ENCODE measurements around the gene PTPN9. TPM values are rescaled to one million over a fixed set of nuclear protein-coding genes. Genes with fewer than 3 reads are reported as not detected.
A peak's percentile ranks its signal among the peaks of the same experiment; 100 is the strongest.
"Not testable (repeated sequence)": the region's sequence is repeated elsewhere in the genome, so short reads cannot be mapped to it uniquely, and the experiment has no call there.

PTPN9 gene
- total and polyA plus RNA-seq, 2 experiments from 2014 or later, result 19.9 to 30.6 TPM

- H3K9ac ChIP-seq, result no peak overlapping the region
- H3F3A ChIP-seq (ENCODE audit: insufficient read depth), result no peaks in the 10 kb centered on the region
- 97 to 98% methylated on average over 5 of the region's 5 CpGs for WGBS, 2 experiments (ENCODE audit: low coverage in 1 of 2, low lambda C conversion rate in 2 of 2, missing lambda C conversion rate in 2 of 2)
- H4K20me1 ChIP-seq (ENCODE audit: insufficient read depth), result no peaks in the 10 kb centered on the region
- no peaks in the 10 kb centered on the region for H3K9me3 ChIP-seq (ENCODE audit: low read depth)
- no peak for DNase-seq
- H3K9me2 ChIP-seq (ENCODE audit: insufficient read depth), result no peaks in the 10 kb centered on the region
- TF ChIP-seq EZH2 (IDR thresholded peaks at IDR 0.05; ENCODE audit: insufficient read depth, poor library complexity, severe bottlenecking) (no peak), EZH2phosphoT487 (IDR thresholded peaks at IDR 0.05; ENCODE audit: insufficient read depth, low read depth) (no peak)
- H3K4me1 ChIP-seq (ENCODE audit: insufficient read depth), result peaks cover 6% of the 10 kb centered on the region
- H3K4me3 ChIP-seq, result no peak overlapping the region
- H3K36me3 ChIP-seq (ENCODE audit: low read depth), result no peaks in the 10 kb centered on the region
- H3K4me2 ChIP-seq (ENCODE audit: unreplicated experiment), result no peak overlapping the region
- H3K79me2 ChIP-seq (ENCODE audit: insufficient read depth), result no peaks in the 10 kb centered on the region
- H3K27ac ChIP-seq, result no peak overlapping the region
- no peaks in the 10 kb centered on the region for H3K27me3 ChIP-seq (replicated peaks; ENCODE audit: insufficient read depth)
- in situ Hi-C loops (cut with MboI), result no loop called here
- no peak overlapping the region for H2AFZ ChIP-seq
Observed at GRCh38 chr15:75589071-75589470, 10.0 kb upstream of the PTPN9 start.

- H3F3A ChIP-seq (ENCODE audit: insufficient read depth); DNase-seq; H3K4me3 ChIP-seq; H3K27me3 ChIP-seq (replicated peaks; ENCODE audit: insufficient read depth); H3K9ac ChIP-seq; in situ Hi-C loops (cut with MboI); H3K9me2 ChIP-seq (ENCODE audit: insufficient read depth); H3K4me1 ChIP-seq (ENCODE audit: insufficient read depth); H3K27ac ChIP-seq; H3K36me3 ChIP-seq (ENCODE audit: low read depth); H3K4me2 ChIP-seq (ENCODE audit: unreplicated experiment); H3K79me2 ChIP-seq (ENCODE audit: insufficient read depth); H4K20me1 ChIP-seq (ENCODE audit: insufficient read depth); H3K9me3 ChIP-seq (ENCODE audit: low read depth); H2AFZ ChIP-seq: not testable (repeated sequence)
- 95 to 96% methylated on average over 5 of the region's 5 CpGs for WGBS, 2 experiments (ENCODE audit: low coverage in 1 of 2, low lambda C conversion rate in 2 of 2, missing lambda C conversion rate in 2 of 2)
Observed at GRCh38 chr15:75586422-75586821, 7.3 kb upstream of the PTPN9 start.

GRCh38 chr15:75584121-75584520 lies 5.0 kb upstream of the PTPN9 start:
- H3K4me2 ChIP-seq (ENCODE audit: unreplicated experiment), result no peak overlapping the region
- DNase-seq, result peak; percentile 40
- in situ Hi-C loops (cut with MboI), result no loop called here

GRCh38 chr15:75583701-75584100 lies 4.6 kb upstream of the PTPN9 start:
- Histone ChIP-seq H3K4me1 (ENCODE audit: insufficient read depth) (peaks cover 9% of the 10 kb centered on the region), H3K4me3 (no peak overlapping the region), H2AFZ (no peak overlapping the region), H3K27me3 (replicated peaks; ENCODE audit: insufficient read depth) (no peaks in the 10 kb centered on the region), H3K9me3 (ENCODE audit: low read depth) (no peaks in the 10 kb centered on the region), H3K79me2 (ENCODE audit: insufficient read depth) (no peaks in the 10 kb centered on the region), H3K36me3 (ENCODE audit: low read depth) (no peaks in the 10 kb centered on the region), H4K20me1 (ENCODE audit: insufficient read depth) (no peaks in the 10 kb centered on the region), H3F3A (ENCODE audit: insufficient read depth) (peaks cover 9% of the 10 kb centered on the region), H3K4me2 (ENCODE audit: unreplicated experiment) (no peak overlapping the region), H3K27ac (no peak overlapping the region), H3K9me2 (ENCODE audit: insufficient read depth) (no peaks in the 10 kb centered on the region), H3K9ac (no peak overlapping the region)
- WGBS, 2 experiments (ENCODE audit: low coverage in 1 of 2, low lambda C conversion rate in 2 of 2, missing lambda C conversion rate in 2 of 2), result 43 to 56% methylated on average over 4 to 5 of the region's 5 CpGs
- in situ Hi-C loops (cut with MboI), result no loop called here
- no peak for TF ChIP-seq EZH2 (IDR thresholded peaks at IDR 0.05; ENCODE audit: insufficient read depth, poor library complexity, severe bottlenecking)
- peak; percentile 21 for DNase-seq

More at GRCh38 chr15:75584121-75584520, 5.0 kb upstream of the PTPN9 start:
- Histone ChIP-seq H3K79me2 (ENCODE audit: insufficient read depth) (no peaks in the 10 kb centered on the region), H3K4me1 (ENCODE audit: insufficient read depth) (peaks cover 9% of the 10 kb centered on the region), H3K9ac (no peak overlapping the region), H3F3A (ENCODE audit: insufficient read depth) (peaks cover 9% of the 10 kb centered on the region), H3K27me3 (replicated peaks; ENCODE audit: insufficient read depth) (no peaks in the 10 kb centered on the region), H3K9me2 (ENCODE audit: insufficient read depth) (no peaks in the 10 kb centered on the region), H4K20me1 (ENCODE audit: insufficient read depth) (no peaks in the 10 kb centered on the region), H3K9me3 (ENCODE audit: low read depth) (no peaks in the 10 kb centered on the region), H3K27ac (no peak overlapping the region), H3K4me3 (no peak overlapping the region), H2AFZ (no peak overlapping the region), H3K36me3 (ENCODE audit: low read depth) (no peaks in the 10 kb centered on the region)
- TF ChIP-seq EZH2 (IDR thresholded peaks at IDR 0.05; ENCODE audit: insufficient read depth, poor library complexity, severe bottlenecking) (no peak), EZH2phosphoT487 (IDR thresholded peaks at IDR 0.05; ENCODE audit: insufficient read depth, low read depth) (no peak)
- 17 to 19% methylated on average over 4 of the region's 4 CpGs for WGBS, 2 experiments (ENCODE audit: low coverage in 1 of 2, low lambda C conversion rate in 2 of 2, missing lambda C conversion rate in 2 of 2)

- H3K4me2 ChIP-seq (ENCODE audit: unreplicated experiment); H3K79me2 ChIP-seq (ENCODE audit: insufficient read depth); H2AFZ ChIP-seq; H4K20me1 ChIP-seq (ENCODE audit: insufficient read depth); H3K27ac ChIP-seq; H3K9me2 ChIP-seq (ENCODE audit: insufficient read depth); H3K9me3 ChIP-seq (ENCODE audit: low read depth); H3K4me1 ChIP-seq (ENCODE audit: insufficient read depth); H3K27me3 ChIP-seq (replicated peaks; ENCODE audit: insufficient read depth); H3K36me3 ChIP-seq (ENCODE audit: low read depth); H3F3A ChIP-seq (ENCODE audit: insufficient read depth); H3K4me3 ChIP-seq; H3K9ac ChIP-seq; in situ Hi-C loops (cut with MboI); DNase-seq: not testable (repeated sequence)
- WGBS, 2 experiments (ENCODE audit: low coverage in 1 of 2, low lambda C conversion rate in 2 of 2, missing lambda C conversion rate in 2 of 2), result 91 to 95% methylated on average over 5 of the region's 5 CpGs
Observed at GRCh38 chr15:75582943-75583342, 3.8 kb upstream of the PTPN9 start.

All from GM23248 (cell line).